IMR-90 (cell line): ENCODE data around the gene NKD1. TPM values are rescaled to one million over a fixed set of nuclear protein-coding genes. Genes with fewer than 3 reads are reported as not detected.

Source experiments
- ATAC-seq: fragments of 200-7000 bp; cut with Tn5 transposase; 2 replicates; pipeline ENCODE4 v1.9.1; 2020; ENCODE audit warnings: low read depth, mild to moderate bottlenecking, moderate library complexity
- BruUV-seq: library from RNA; stranded (reverse); fragments of 400-500 nt; replicated peaks from 2 replicates; lab custom pipeline; 2021; lab: Mats Ljungman, UMichigan
- CTCF ChIA-PET: fragments of 300-600 bp; formaldehyde crosslinking; extraction: SDS; loops from one replicate; lab custom pipeline; 2021; ENCODE audit warnings: antibody characterized with exemption; lab: Yijun Ruan, JAX
- POLR2A ChIA-PET: fragments of 300-600 bp; sonication (Branson Sonifier 250); formaldehyde crosslinking; loops from one replicate; lab custom pipeline; 2022; ENCODE audit warnings: antibody characterized with exemption; ENCODE audit not compliant: unreplicated experiment; lab: Charles Lee
- DNase-seq: peaks from one replicate; pipeline ENCODE4 v3.0.0; 2013
- H2AFZ ChIP-seq: replicated peaks from 2 replicates; pipeline ENCODE3; 2013; ENCODE audit warnings: low read length, mild to moderate bottlenecking; ENCODE audit not compliant: poor library complexity
- H2AK5ac ChIP-seq: 2 replicates; pipeline ENCODE4 v1.6.1; 2013; ENCODE audit warnings: low read depth, low read length, inconsistent platforms
- H2AK9ac ChIP-seq: replicated peaks from 2 replicates; pipeline ENCODE3; 2013; ENCODE audit warnings: mild to moderate bottlenecking, low read depth, low read length, moderate library complexity; ENCODE audit not compliant: poor library complexity
- H2BK120ac ChIP-seq: 2 replicates; pipeline ENCODE4 v1.6.1; 2013; ENCODE audit warnings: low read depth, low read length, inconsistent platforms
- H2BK15ac ChIP-seq: 3 replicates; pipeline ENCODE4 v1.6.1; 2013; ENCODE audit warnings: low read depth, low read length, inconsistent platforms
- H2BK20ac ChIP-seq: 2 replicates; pipeline ENCODE4 v1.6.1; 2013; ENCODE audit warnings: low read depth, mild to moderate bottlenecking, inconsistent platforms, low read length, moderate library complexity
- H2BK5ac ChIP-seq: 2 replicates; pipeline ENCODE4 v1.6.1; 2013; ENCODE audit warnings: mild to moderate bottlenecking, low read depth, low read length, inconsistent platforms; ENCODE audit not compliant: poor library complexity, severe bottlenecking
- H3K14ac ChIP-seq: replicated peaks from 2 replicates; pipeline ENCODE4 v1.6.1; 2013; ENCODE audit warnings: low read depth, low read length, inconsistent platforms
- H3K18ac ChIP-seq: 2 replicates; pipeline ENCODE4 v1.6.1; 2013; ENCODE audit warnings: low read depth, low read length, control low read depth
- H3K23ac ChIP-seq: 2 replicates; pipeline ENCODE4 v1.6.1; 2013; ENCODE audit warnings: low read depth, low read length, inconsistent platforms
- H3K27ac ChIP-seq: 2 replicates; pipeline ENCODE4 v1.5.1; 2013; ENCODE audit warnings: mild to moderate bottlenecking, control low read depth, low read length; ENCODE audit not compliant: insufficient read depth
- H3K27me3 ChIP-seq: 2 replicates; pipeline ENCODE4 v1.6.1; 2013; ENCODE audit warnings: low read length; ENCODE audit not compliant: control insufficient read depth, insufficient read depth
- H3K36me3 ChIP-seq: 2 replicates; pipeline ENCODE4 v1.6.1; 2013; ENCODE audit warnings: low read length, mixed read lengths; ENCODE audit not compliant: control insufficient read depth, insufficient read depth
- H3K4ac ChIP-seq: 2 replicates; pipeline ENCODE4 v1.6.1; 2013; ENCODE audit warnings: low read depth, low read length, inconsistent platforms
- H3K4me1 ChIP-seq: 2 replicates; pipeline ENCODE4 v1.6.1; 2013; ENCODE audit warnings: low read length, mixed read lengths; ENCODE audit not compliant: control insufficient read depth, insufficient read depth
- H3K4me2 ChIP-seq: 2 replicates; pipeline ENCODE4 v1.6.1; 2013; ENCODE audit warnings: low read depth, mild to moderate bottlenecking, control low read depth, low read length, moderate library complexity
- H3K4me3 ChIP-seq: 2 replicates; pipeline ENCODE4 v1.5.1; 2013; ENCODE audit warnings: low read depth, mild to moderate bottlenecking, control low read depth, low read length, moderate library complexity; ENCODE audit not compliant: insufficient read depth
- H3K56ac ChIP-seq: 2 replicates; pipeline ENCODE4 v1.6.1; 2013; ENCODE audit warnings: low read length, inconsistent platforms; ENCODE audit not compliant: insufficient read depth; ENCODE audit errors: extremely low read depth
- H3K79me1 ChIP-seq, 2 experiments: 2 replicates each; pipeline ENCODE4 v1.6.1; 2013; ENCODE audit warnings: low read length in 2 of 2, inconsistent platforms in 1 of 2, low read depth in 1 of 2
- H3K9ac ChIP-seq: 2 replicates; pipeline ENCODE4 v1.6.1; 2013; ENCODE audit warnings: low read depth, low read length, control low read depth
- H3K9me1 ChIP-seq: 2 replicates; pipeline ENCODE4 v1.6.1; 2013; ENCODE audit warnings: low read length, inconsistent platforms; ENCODE audit not compliant: insufficient read depth
- H3K9me3 ChIP-seq: 2 replicates; pipeline ENCODE4 v1.6.1; 2013; ENCODE audit warnings: low read length; ENCODE audit not compliant: control insufficient read depth, insufficient read depth
- H4K20me1 ChIP-seq: 2 replicates; pipeline ENCODE4 v1.6.1; 2013; ENCODE audit warnings: low read length, inconsistent platforms; ENCODE audit not compliant: insufficient read depth
- H4K5ac ChIP-seq: 2 replicates; pipeline ENCODE4 v1.6.1; 2013; ENCODE audit warnings: mild to moderate bottlenecking, low read depth, low read length, control low read depth
- H4K8ac ChIP-seq, 2 experiments: 2 replicates each; pipeline ENCODE4 v1.6.1; 2013; ENCODE audit warnings: low read depth in 2 of 2, low read length in 2 of 2, control low read depth in 1 of 2, inconsistent platforms in 1 of 2
- H4K91ac ChIP-seq: 2 replicates; pipeline ENCODE4 v1.6.1; 2013; ENCODE audit warnings: low read depth, low read length, inconsistent platforms; ENCODE audit not compliant: insufficient read depth
- BHLHE40 ChIP-seq: fragments of 150-350 bp; IDR thresholded peaks from 2 replicates; pipeline ENCODE4 v1.6.1; 2016; ENCODE audit warnings: mild to moderate bottlenecking, low read depth, low read length
- CEBPB ChIP-seq: IDR thresholded peaks from 2 replicates; pipeline ENCODE4 v1.6.1; 2012; ENCODE audit warnings: low read depth, low read length, improper control_type of control experiment
- FOS ChIP-seq: fragments of 150-350 bp; IDR thresholded peaks from 2 replicates; pipeline ENCODE4 v1.6.1; 2016; ENCODE audit warnings: low read depth, low read length
- MAFK ChIP-seq: IDR thresholded peaks from 2 replicates; pipeline ENCODE4 v1.6.1; 2012; ENCODE audit warnings: low read depth, low read length, improper control_type of control experiment
- MAZ ChIP-seq: IDR thresholded peaks from 2 replicates; pipeline ENCODE4 v1.6.1; 2012; ENCODE audit warnings: low read depth, mild to moderate bottlenecking, low read length, improper control_type of control experiment, moderate library complexity, borderline replicate concordance
- MXI1 ChIP-seq: IDR thresholded peaks from 2 replicates; pipeline ENCODE4 v1.6.1; 2012; ENCODE audit warnings: low read depth, mild to moderate bottlenecking, low read length, moderate library complexity, borderline replicate concordance
- NFE2L2 ChIP-seq: fragments of 150-350 bp; IDR thresholded peaks from 2 replicates; pipeline ENCODE4 v1.6.1; 2016; ENCODE audit warnings: low read depth, mild to moderate bottlenecking, low read length
- POLR2A ChIP-seq: IDR thresholded peaks from 2 replicates; pipeline ENCODE4 v1.6.1; 2012; ENCODE audit warnings: mild to moderate bottlenecking, low read depth, low read length
- RFX5 ChIP-seq: IDR thresholded peaks from 2 replicates; pipeline ENCODE4 v1.8.0; 2012; ENCODE audit warnings: low read depth, mild to moderate bottlenecking, low read length, moderate library complexity
- SMC3 ChIP-seq: fragments of 150-350 bp; IDR thresholded peaks from 2 replicates; pipeline ENCODE4 v1.6.1; 2016; ENCODE audit warnings: low read depth, mild to moderate bottlenecking, antibody characterized with exemption, low read length, moderate library complexity
- WGBS, 2 experiments: methylation state at CpG; one replicate each; pipeline versions ENCODE4 v1.1.5 to v1.1.7; 2013; ENCODE audit warnings: missing lambda C conversion rate in 2 of 2; ENCODE audit not compliant: insufficient read length in 1 of 2; ENCODE audit errors: extremely low coverage in 2 of 2; 5-methylcytosine and 5-hydroxymethylcytosine counted together
- dilution Hi-C: fragments of 300-500 bp; cut with HindIII; formaldehyde crosslinking; loops from one replicate; pipeline ENCODE4 v1.14.3; 2018; ENCODE audit warnings: low sequenced_read_pairs; ENCODE audit not compliant: unreplicated experiment
- in situ Hi-C: fragments of 300-500 bp; cut with MboI; formaldehyde crosslinking; loops from 3 replicates; pipeline ENCODE4 v1.14.3; 2019; ENCODE audit warnings: low sequenced_read_pairs, inconsistent platforms, mixed read lengths
- intact Hi-C: fragments of 100-400 bp; cut with micrococcal nuclease; formaldehyde crosslinking; loops from 2 replicates; pipeline ENCODE4 v1.10.0; 2022
- polyA plus RNA-seq, 3 experiments: library from polyadenylated mRNA; depleted of rRNA; stranded (reverse); fragments of >200 nt; gene quantifications; 2 replicates each; pipeline ENCODE4 v1.2.3, GENCODE V29; 2012; ENCODE audit warnings: low replicate concordance in 1 of 3
- total RNA-seq: library from RNA; depleted of rRNA; stranded (reverse); fragments of >200 nt; gene quantifications from 2 replicates; pipeline ENCODE4 v1.2.3, GENCODE V29; 2012
- TF ChIP-seq, protein P1 (sequence below): conservative IDR thresholded peaks from 2 replicates; pipeline ENCODE4 v1.5.1; 2012; ENCODE audit warnings: mild to moderate bottlenecking, low read depth, low read length, improper control_type of control experiment

NKD1 gene
- total and polyA plus RNA-seq, 2 of the 4 experiments (the other 2 are of a cell fraction), result not detected

DNA sequence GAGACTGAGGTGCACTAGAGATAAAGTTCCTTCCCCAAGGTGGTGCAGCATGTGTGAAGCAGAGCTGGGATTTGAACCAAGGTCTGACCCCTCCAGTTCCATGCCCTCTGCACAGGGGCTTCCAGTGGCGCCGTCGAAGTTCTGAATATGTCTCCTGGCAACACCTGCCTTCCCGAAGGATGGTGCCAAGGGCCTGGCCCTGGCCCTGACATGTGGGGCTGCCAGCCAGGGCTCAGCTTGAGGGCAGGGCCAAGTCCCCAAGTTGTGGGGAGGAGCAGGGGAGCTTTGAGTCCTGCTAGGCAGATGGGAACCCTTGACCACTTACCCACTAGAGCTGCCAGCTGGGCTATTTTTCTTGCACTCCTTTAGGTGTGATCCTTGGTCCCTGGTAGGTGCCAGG is 56.4 kb downstream of the NKD1 start:
- ChIA-PET CTCF (no interaction called here), POLR2A (no interaction called here)
- Histone ChIP-seq H2BK20ac (no peak overlapping the region), H3K4me2 (no peak overlapping the region), H3K36me3 (no peaks in the 10 kb centered on the region), H3K4ac (no peak overlapping the region), H3K14ac (no peak overlapping the region), H3K27ac (no peak overlapping the region), H4K20me1 (no peaks in the 10 kb centered on the region), H3K23ac (no peak overlapping the region), H3K4me1 (no peaks in the 10 kb centered on the region), H3K27me3 (peaks cover 9% of the 10 kb centered on the region; the same call in 1 of the 2 replicates), H4K8ac (no peak overlapping the region), H3K18ac (no peak overlapping the region), H2BK120ac (no peak overlapping the region), H4K91ac (no peak overlapping the region), H2AK5ac (no peak overlapping the region), H4K5ac (no peak overlapping the region), H3K56ac (no peak overlapping the region), H2BK5ac (no peak overlapping the region), H3K9me3 (no peaks in the 10 kb centered on the region), H2AK9ac (no peak overlapping the region), H2BK15ac (no peak overlapping the region), H3K9ac (no peak overlapping the region), H3K9me1 (no peaks in the 10 kb centered on the region), H3K4me3 (no peak overlapping the region), H3K79me1 (no peaks in the 10 kb centered on the region), H2AFZ (no peak overlapping the region)
- in situ Hi-C loops (no loop called here), dilution Hi-C loops (no loop called here), intact Hi-C loops (no loop called here)
- ATAC-seq (no peak), DNase-seq (no peak)
- TF ChIP-seq, protein P1, sequence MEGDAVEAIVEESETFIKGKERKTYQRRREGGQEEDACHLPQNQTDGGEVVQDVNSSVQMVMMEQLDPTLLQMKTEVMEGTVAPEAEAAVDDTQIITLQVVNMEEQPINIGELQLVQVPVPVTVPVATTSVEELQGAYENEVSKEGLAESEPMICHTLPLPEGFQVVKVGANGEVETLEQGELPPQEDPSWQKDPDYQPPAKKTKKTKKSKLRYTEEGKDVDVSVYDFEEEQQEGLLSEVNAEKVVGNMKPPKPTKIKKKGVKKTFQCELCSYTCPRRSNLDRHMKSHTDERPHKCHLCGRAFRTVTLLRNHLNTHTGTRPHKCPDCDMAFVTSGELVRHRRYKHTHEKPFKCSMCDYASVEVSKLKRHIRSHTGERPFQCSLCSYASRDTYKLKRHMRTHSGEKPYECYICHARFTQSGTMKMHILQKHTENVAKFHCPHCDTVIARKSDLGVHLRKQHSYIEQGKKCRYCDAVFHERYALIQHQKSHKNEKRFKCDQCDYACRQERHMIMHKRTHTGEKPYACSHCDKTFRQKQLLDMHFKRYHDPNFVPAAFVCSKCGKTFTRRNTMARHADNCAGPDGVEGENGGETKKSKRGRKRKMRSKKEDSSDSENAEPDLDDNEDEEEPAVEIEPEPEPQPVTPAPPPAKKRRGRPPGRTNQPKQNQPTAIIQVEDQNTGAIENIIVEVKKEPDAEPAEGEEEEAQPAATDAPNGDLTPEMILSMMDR, result no peak
- TF ChIP-seq BHLHE40 (no peak), POLR2A (no peak), MAFK (no peak), MAZ (no peak), RFX5 (no peak), NFE2L2 (no peak), SMC3 (no peak), MXI1 (no peak), FOS (no peak), CEBPB (no peak)
- no TSS peak for BruUV-seq
- no CpG with 5 or more reads among the region's 4 CpGs for WGBS, 2 experiments
